Right ventricle myocardium inferior (tissue), 1 donor: ENCODE results near the gene GALNTL6. TPM values are rescaled to one million over a fixed set of nuclear protein-coding genes. Genes with fewer than 3 reads are reported as not detected.
"Not testable (repeated sequence)": the region's sequence is repeated elsewhere in the genome, so short reads cannot be mapped to it uniquely, and the experiment has no call there.

ENCODE experiments used
- ATAC-seq: fragments of 200-7000 bp; cut with Tn5 transposase; one replicate; pipeline ENCODE4 v1.9.1; 2020; ENCODE audit warnings: mild to moderate bottlenecking, moderate library complexity
- DNase-seq: peaks from one replicate; pipeline ENCODE4 v3.0.0; 2021; ENCODE audit errors: missing footprints
- intact Hi-C: fragments of 100-400 bp; cut with DNase I; formaldehyde crosslinking; loops from one replicate; pipeline ENCODE4 v1.11.0; 2022
- total RNA-seq: library from RNA; stranded (reverse); fragmentation: NEBNext Ultra II Directional; extraction: Animal tissue kit (Norgen Biotek cat#: 25700); gene quantifications from one replicate; pipeline ENCODE4 v1.2.1, GENCODE V29; 2021
- donor health status: DM: no; HTN: yes; CAD: no; lungs with severe emphysema.

Gene GALNTL6
- total RNA-seq, 1 donor from 2014 or later, result not detected

DNA sequence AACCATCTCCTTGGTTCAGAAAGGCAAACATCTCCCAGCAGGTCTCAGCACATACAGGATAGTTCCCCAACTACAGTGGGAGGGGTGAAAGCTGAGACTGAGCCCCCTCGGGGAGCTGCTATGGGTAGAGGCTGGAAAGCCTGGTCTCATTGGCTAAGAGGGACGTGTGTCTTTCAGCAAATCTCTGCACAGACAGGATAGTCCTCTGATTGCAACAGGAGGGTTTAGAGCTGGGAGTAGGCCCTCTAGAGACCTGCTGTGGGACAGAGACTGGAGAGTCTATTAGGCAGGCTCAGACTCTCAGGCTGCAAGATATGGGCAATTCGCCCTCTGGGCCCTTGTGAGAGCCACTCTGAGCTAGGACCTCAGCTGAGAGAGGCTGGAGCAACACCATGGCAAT lies 1083.8 kb downstream of the GALNTL6 start:
- no peak for DNase-seq
- intact Hi-C loops, result no loop called here
- no peak for ATAC-seq

DNA sequence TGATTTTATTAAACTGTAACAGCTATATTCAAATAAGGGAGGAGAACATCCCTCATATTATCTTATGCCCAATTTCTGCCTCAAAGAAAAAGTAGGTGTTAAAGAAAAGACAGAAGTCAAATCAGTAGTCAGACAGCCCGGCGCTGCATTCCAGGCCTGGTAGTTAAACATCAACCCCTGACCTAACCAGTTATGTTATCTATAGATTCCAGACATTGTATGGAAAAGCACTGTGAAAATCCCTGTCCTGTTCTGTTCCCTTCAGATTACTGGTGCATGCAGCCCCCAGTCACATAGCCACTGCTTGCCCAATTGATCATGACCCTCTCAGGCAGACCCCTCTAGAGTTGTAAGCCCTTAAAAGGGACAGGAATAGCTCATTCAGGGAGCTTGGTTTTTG lies 1085.5 kb downstream of the GALNTL6 start:
- ATAC-seq, result no peak
- DNase-seq, result no peak
- intact Hi-C loops, result no loop called here

GRCh38 chr4:172899861-172900260 lies 1086.7 kb downstream of the GALNTL6 start:
- DNase-seq (no peak), ATAC-seq (no peak)
- intact Hi-C loops, result no loop called here

- intact Hi-C loops, result no loop called here
- ATAC-seq, result no peak
- DNase-seq, result no peak
These were observed 1087.7 kb downstream of the GALNTL6 start for GRCh38 chr4:172900900-172901299.

- intact Hi-C loops, ATAC-seq, DNase-seq: not testable (repeated sequence)
These were observed 1099.3 kb downstream of the GALNTL6 start for GRCh38 chr4:172912468-172912867.

GRCh38 chr4:172917403-172917802 lies 1104.2 kb downstream of the GALNTL6 start:
- DNase-seq, ATAC-seq, intact Hi-C loops: not testable (repeated sequence)

- ATAC-seq (no peak), DNase-seq (no peak)
- intact Hi-C loops, result no loop called here
These were observed 1106.1 kb downstream of the GALNTL6 start for GRCh38 chr4:172919269-172919668.

GRCh38 chr4:172927096-172927814 lies 1114.1 kb downstream of the GALNTL6 start:
- intact Hi-C loops, result no loop called here
- ATAC-seq (no peak), DNase-seq (no peak)

GRCh38 chr4:172928347-172928746 lies 1115.1 kb downstream of the GALNTL6 start:
- intact Hi-C loops, result no loop called here
- no peak for ATAC-seq
- no peak for DNase-seq

DNA sequence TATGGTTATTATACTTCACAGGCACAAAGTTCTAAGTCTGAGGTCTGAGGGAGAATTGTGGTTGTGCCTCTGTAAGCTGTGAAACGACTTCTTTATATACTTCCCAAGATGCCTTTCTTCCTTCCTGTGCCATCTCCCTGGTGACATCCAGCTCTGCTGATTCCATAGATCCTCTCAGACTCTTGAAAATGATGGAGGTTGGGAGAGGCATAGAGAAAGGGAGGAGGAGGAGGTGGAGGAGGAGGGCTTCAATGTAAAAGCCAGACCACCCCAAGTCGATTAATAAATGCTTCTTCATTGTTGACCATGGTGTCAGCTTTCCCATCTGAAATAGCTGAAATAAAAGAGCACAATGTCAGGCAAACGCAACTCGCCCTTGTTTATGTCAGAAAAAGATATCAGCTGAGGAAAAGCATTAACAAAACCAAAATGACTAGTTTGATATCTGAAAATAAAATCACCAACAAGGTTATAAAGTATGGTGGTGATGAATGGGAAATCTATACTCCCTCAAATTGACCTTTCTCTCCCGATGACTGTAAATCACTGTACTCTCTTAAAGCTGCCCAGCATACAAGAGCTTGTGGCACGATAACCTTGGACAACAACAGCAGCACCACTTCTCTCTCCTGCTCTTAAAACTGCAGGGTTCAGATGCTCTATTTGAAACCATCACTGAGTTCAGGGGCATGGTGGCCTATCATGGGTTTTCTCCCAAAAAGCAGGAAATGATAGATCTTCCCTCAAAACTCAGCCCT lies 1125.0 kb downstream of the GALNTL6 start:
- DNase-seq, result no peak
- intact Hi-C loops, result no loop called here
- no peak for ATAC-seq

- ATAC-seq, result no peak
- intact Hi-C loops, result no loop called here
- no peak for DNase-seq
These were observed 1125.7 kb downstream of the GALNTL6 start for GRCh38 chr4:172938870-172939269.

DNA sequence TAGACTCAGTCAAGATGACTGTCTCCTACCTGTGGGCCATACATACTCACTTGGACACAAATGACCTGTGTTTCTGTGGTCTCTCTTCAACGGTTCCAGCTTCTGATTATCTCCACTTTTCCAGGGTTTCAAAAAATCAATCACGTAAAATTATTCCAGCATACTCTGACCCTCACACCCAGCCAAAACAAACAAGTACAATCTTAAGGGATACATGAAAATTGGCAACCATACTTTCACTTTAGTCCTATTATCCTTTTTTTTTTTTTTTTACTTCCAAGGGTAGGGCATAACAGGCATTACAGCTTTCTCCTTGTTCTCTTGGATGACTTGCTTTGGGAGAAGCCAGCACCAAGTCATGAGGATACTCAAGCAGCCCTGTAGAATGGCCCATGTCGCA lies 1129.6 kb downstream of the GALNTL6 start:
- DNase-seq (no peak), ATAC-seq (no peak)
- intact Hi-C loops, result no loop called here

- no peak for ATAC-seq
- intact Hi-C loops, result no loop called here
- no peak for DNase-seq
These were observed 1132.4 kb downstream of the GALNTL6 start for GRCh38 chr4:172945611-172946010.

- intact Hi-C loops, result no loop called here
- no peak for ATAC-seq
- no peak for DNase-seq
These were observed 1133.3 kb downstream of the GALNTL6 start for GRCh38 chr4:172946503-172946902.

GRCh38 chr4:172947594-172947993 lies 1134.4 kb downstream of the GALNTL6 start:
- DNase-seq, result no peak
- intact Hi-C loops, result no loop called here
- ATAC-seq, result no peak

DNA sequence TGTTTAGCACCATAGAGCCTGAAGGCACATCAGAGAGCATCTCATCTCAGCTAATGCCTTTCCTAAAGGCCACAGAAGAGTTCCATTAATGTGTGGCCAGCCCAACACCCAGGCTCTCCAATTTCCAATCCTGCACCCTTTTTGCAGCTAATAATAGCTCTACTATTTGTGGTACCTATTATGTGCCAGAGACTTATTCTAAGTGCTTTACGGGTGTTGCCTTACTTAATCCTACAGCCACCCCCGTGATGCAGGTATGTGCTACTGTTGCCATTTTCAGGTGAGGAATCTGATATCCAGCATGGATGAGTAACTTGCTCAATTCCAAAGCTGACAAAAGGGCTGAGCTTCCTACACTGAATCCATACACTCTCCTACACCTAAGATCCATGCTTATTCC lies 1137.8 kb downstream of the GALNTL6 start:
- DNase-seq (no peak), ATAC-seq (peak; percentile 28)
- intact Hi-C loops, result no loop called here

- intact Hi-C loops, result no loop called here
- DNase-seq (no peak), ATAC-seq (no peak)
These were observed 1138.7 kb downstream of the GALNTL6 start for GRCh38 chr4:172951679-172952451.

DNA sequence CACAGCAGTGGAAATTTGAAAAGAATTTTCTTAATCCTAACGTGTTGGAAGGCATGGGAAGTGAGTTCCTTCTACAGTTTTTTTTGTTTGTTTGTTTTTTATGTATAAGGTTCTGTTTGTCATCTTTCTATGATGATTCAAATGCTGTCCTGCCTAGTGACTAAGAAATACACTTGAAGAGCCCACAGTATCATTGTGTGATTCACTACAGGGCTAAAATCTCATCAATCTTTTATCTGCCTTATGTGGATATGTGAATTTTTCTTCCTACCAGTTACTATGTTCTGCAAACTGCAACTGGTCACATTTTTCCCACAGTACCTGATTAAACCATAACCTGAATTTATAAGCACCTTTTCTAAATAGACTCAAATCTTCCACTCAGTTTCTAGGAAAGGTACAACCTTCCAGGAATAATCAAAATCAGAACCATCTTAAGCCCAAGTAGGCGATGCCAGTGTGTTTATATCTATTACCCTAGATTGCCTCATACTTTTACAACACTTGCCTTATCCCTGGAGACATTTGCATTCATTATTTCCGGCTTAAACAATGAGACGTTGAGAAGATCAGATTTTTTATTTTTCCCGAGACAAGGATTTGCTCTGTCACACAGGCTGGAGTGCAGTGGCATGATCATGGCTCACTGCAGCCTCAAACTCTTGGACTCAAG lies 1140.8 kb downstream of the GALNTL6 start:
- no peak for DNase-seq
- no peak for ATAC-seq
- intact Hi-C loops, result no loop called here

GRCh38 chr4:172956340-172956739 lies 1143.1 kb downstream of the GALNTL6 start:
- ATAC-seq, DNase-seq, intact Hi-C loops: not testable (repeated sequence)
